Suprapubic skin (tissue), 4 donors: ENCODE measurements around the gene POC1B. TPM values are rescaled to one million over a fixed set of nuclear protein-coding genes. Genes with fewer than 3 reads are reported as not detected.
A peak's percentile ranks its signal among the peaks of the same experiment; 100 is the strongest.

Experiments
- DNase-seq, 2 donors: peaks; one replicate each; pipeline ENCODE4 v3.0.0-alpha.2; 2019; ENCODE audit warnings: low spot score in 2 of 2
- H3K27ac ChIP-seq: fragments of 200-600 bp; sonication (generic); one replicate; pipeline ENCODE4 v1.5.1; 2019
- H3K27me3 ChIP-seq: fragments of 200-600 bp; sonication (generic); one replicate; pipeline ENCODE4 v1.5.1; 2019
- H3K36me3 ChIP-seq: fragments of 200-600 bp; sonication (generic); one replicate; pipeline ENCODE4 v1.5.1; 2019
- H3K4me1 ChIP-seq: fragments of 200-600 bp; sonication (generic); one replicate; pipeline ENCODE4 v1.5.1; 2019
- H3K4me3 ChIP-seq: fragments of 200-600 bp; sonication (generic); one replicate; pipeline ENCODE4 v1.5.1; 2019; ENCODE audit warnings: mild to moderate bottlenecking
- H3K9me3 ChIP-seq: fragments of 200-600 bp; sonication (generic); one replicate; pipeline ENCODE4 v1.5.1; 2019
- CTCF ChIP-seq, 2 donors: fragments of 200-600 bp in 1 of 2; fragments of 450-650 bp in 1 of 2; sonication (generic) in 1 of 2; IDR thresholded peaks; one replicate each; pipeline ENCODE4 v1.5.1; 2016 to 2019; ENCODE audit warnings: antibody characterized with exemption in 2 of 2, mild to moderate bottlenecking in 1 of 2, moderate library complexity in 1 of 2
- EP300 ChIP-seq: sonication (generic); formaldehyde crosslinking; IDR thresholded peaks from one replicate; pipeline ENCODE4 v1.6.1; 2017; ENCODE audit warnings: antibody characterized with exemption
- POLR2A ChIP-seq, 2 donors: fragments of 450-650 bp; IDR thresholded peaks; one replicate each; pipeline ENCODE4 v1.6.1; 2017; ENCODE audit warnings: antibody characterized with exemption in 2 of 2, mild to moderate bottlenecking in 2 of 2, moderate library complexity in 2 of 2
- POLR2AphosphoS5 ChIP-seq, 3 donors: sonication (generic); formaldehyde crosslinking; IDR thresholded peaks; one replicate each; pipeline ENCODE4 v1.6.1; 2017; ENCODE audit warnings: antibody characterized with exemption in 3 of 3
- WGBS: methylation state at CpG from one replicate; pipeline ENCODE4 v1.1.5; 2018; 5-methylcytosine and 5-hydroxymethylcytosine counted together
- total RNA-seq, 4 donors: library from RNA; depleted of rRNA; stranded (reverse); fragments of >200 nt; gene quantifications; one replicate each; pipeline ENCODE4 v1.1.0, GENCODE V29; 2016

The POC1B gene
- total RNA-seq, 4 donors from 2014 or later: 11.3 to 28.2 (median 13.4) TPM

GRCh38 chr12:89525305-89525823, 483 bp downstream of the POC1B start:
- H3K4me1 ChIP-seq: peaks cover 44% of the 10 kb centered on the region
- no peaks in the 10 kb centered on the region for H3K9me3 ChIP-seq
- DNase-seq: peak in 1 of 2 donors; percentile 68
- H3K27ac ChIP-seq: peak overlapping the region; percentile 90
- H3K4me3 ChIP-seq: peak overlapping the region; percentile 96
- WGBS: 0% methylated on average over 20 of the region's 53 CpGs
- no peaks in the 10 kb centered on the region for H3K27me3 ChIP-seq
- no peaks in the 10 kb centered on the region for H3K36me3 ChIP-seq
- TF ChIP-seq CTCF (IDR thresholded peaks at IDR 0.05): no peak
- no peak for TF ChIP-seq POLR2AphosphoS5 (IDR thresholded peaks at IDR 0.05)
- TF ChIP-seq POLR2A (IDR thresholded peaks at IDR 0.05): no peak
- no peak for TF ChIP-seq EP300

- H3K27ac ChIP-seq: peak within 1 kb of the TSS; percentile 90
- peak within 1 kb of the TSS; percentile 96 for H3K4me3 ChIP-seq
- no peaks in the 10 kb centered on the region for H3K27me3 ChIP-seq
- no peaks in the 10 kb centered on the region for H3K36me3 ChIP-seq
- H3K9me3 ChIP-seq: no peaks in the 10 kb centered on the region
- TF ChIP-seq POLR2AphosphoS5 (IDR thresholded peaks at IDR 0.05): no peak
- TF ChIP-seq EP300: no peak
- peak in 1 of 2 donors; percentile 24 for TF ChIP-seq POLR2A (IDR thresholded peaks at IDR 0.05)
- TF ChIP-seq CTCF (IDR thresholded peaks at IDR 0.05): peak; percentile 56 to 76
- DNase-seq: peak; percentile 95
- WGBS: 1% methylated on average over 16 of the region's 43 CpGs
- H3K4me1 ChIP-seq: peaks cover 50% of the 10 kb centered on the region
Observed at GRCh38 chr12:89524541-89525304, 1.1 kb downstream of the POC1B start, which contains the start of gene GALNT4. TSS of gene GALNT4 (minus strand) at chr12:89524796. CDS start at chr12:89524549, 247 bp downstream.

- Histone ChIP-seq H3K9me3 (no peaks in the 10 kb centered on the region), H3K4me3 (peak overlapping the region; percentile 96), H3K27ac (peak overlapping the region; percentile 90), H3K4me1 (peaks cover 52% of the 10 kb centered on the region), H3K27me3 (no peaks in the 10 kb centered on the region), H3K36me3 (no peaks in the 10 kb centered on the region)
- no peak for DNase-seq
- TF ChIP-seq EP300: no peak
- WGBS: 46% methylated on average over 15 of the region's 21 CpGs
Observed at GRCh38 chr12:89523843-89524540, 1.9 kb downstream of the POC1B start.

- WGBS: 82% methylated on average over 8 of the region's 8 CpGs
- no peaks in the 10 kb centered on the region for H3K27me3 ChIP-seq
- DNase-seq: no peak
- peaks cover 52% of the 10 kb centered on the region for H3K4me1 ChIP-seq
- H3K4me3 ChIP-seq: peak overlapping the region; percentile 96
- no peak overlapping the region for H3K27ac ChIP-seq
- H3K9me3 ChIP-seq: no peaks in the 10 kb centered on the region
- TF ChIP-seq EP300: no peak
- TF ChIP-seq POLR2AphosphoS5 (IDR thresholded peaks at IDR 0.05): no peak
- TF ChIP-seq POLR2A (IDR thresholded peaks at IDR 0.05): no peak
- TF ChIP-seq CTCF (IDR thresholded peaks at IDR 0.05): no peak
- no peaks in the 10 kb centered on the region for H3K36me3 ChIP-seq
Observed at GRCh38 chr12:89523393-89523792, 2.5 kb downstream of the POC1B start.

GRCh38 chr12:89521364-89522223, 4.3 kb downstream of the POC1B start:
- 85% methylated on average over 7 of the region's 7 CpGs for WGBS

More at GRCh38 chr12:89521364-89522223, 4.3 kb downstream of the POC1B start:
- TF ChIP-seq CTCF (IDR thresholded peaks at IDR 0.05) (no peak), EP300 (no peak), POLR2AphosphoS5 (IDR thresholded peaks at IDR 0.05) (no peak), POLR2A (IDR thresholded peaks at IDR 0.05) (no peak)
- Histone ChIP-seq H3K4me1 (peaks cover 46% of the 10 kb centered on the region), H3K4me3 (peak overlapping the region; percentile 6), H3K27ac (no peak overlapping the region), H3K36me3 (no peaks in the 10 kb centered on the region), H3K27me3 (no peaks in the 10 kb centered on the region), H3K9me3 (no peaks in the 10 kb centered on the region)
- no peak for DNase-seq
